Fibroblast of lung (primary cell): ENCODE data around the gene SLC13A1.

Experiments used
- CTCF ChIP-seq, 2 donors: IDR thresholded peaks in 1 of 2; conservative IDR thresholded peaks in 1 of 2; 1 replicate in 1 of 2; 2 replicates in 1 of 2; pipeline ENCODE4 v1.5.1; 2011 to 2012; ENCODE audit warnings: low read length in 2 of 2, control low read depth in 1 of 2, inconsistent platforms in 1 of 2, low read depth in 1 of 2, mild to moderate bottlenecking in 1 of 2
- EZH2 ChIP-seq: IDR thresholded peaks from 2 replicates; pipeline ENCODE4 v1.5.1; 2012; ENCODE audit warnings: low read length, control low read depth, mild to moderate bottlenecking; ENCODE audit errors: missing control alignments

- TF ChIP-seq CTCF (conservative IDR thresholded peaks at IDR 0.05 in 1 of 2, IDR thresholded peaks at IDR 0.05 in 1 of 2; ENCODE audit: low read depth in 1 of 2, low read length in 2 of 2) (no peak), EZH2 (no peak)
These were observed 45.0 kb upstream of the SLC13A1 start for GRCh38 chr7:123244768-123245167.
